HG02840 (cell line): ENCODE results near the gene MZT2A.
A peak's percentile ranks its signal among the peaks of the same experiment; 100 is the strongest.
"Not testable (repeated sequence)": the region's sequence is repeated elsewhere in the genome, so short reads cannot be mapped to it uniquely, and the experiment has no call there.

Experiments used
- ATAC-seq: cut with Tn5 transposase; IDR thresholded peaks from one replicate; pipeline ENCODE4 v1.9.1; 2021; ENCODE audit warnings: mild to moderate bottlenecking, moderate library complexity, moderate number of reproducible peaks; ENCODE audit not compliant: unreplicated experiment, low FRiP score

Gene MZT2A

GRCh38 chr2:131492015-131492417 lies at the start of gene MZT2A:
Gene MZT2A (minus strand): TSS chr2:131492397. CDS start chr2:131492376, 21 bp downstream.
- ATAC-seq: peak; percentile 4

GRCh38 chr2:131538856-131539255 lies 46.7 kb upstream of the MZT2A start:
- not testable (repeated sequence) for ATAC-seq

- ATAC-seq: not testable (repeated sequence)
Measured at GRCh38 chr2:131536841-131537240, 44.6 kb upstream of the MZT2A start.

GRCh38 chr2:131535951-131536826 lies 44.0 kb upstream of the MZT2A start:
- ATAC-seq: not testable (repeated sequence)

- no peak for ATAC-seq
Measured at GRCh38 chr2:131535526-131535925, 43.3 kb upstream of the MZT2A start.

- not testable (repeated sequence) for ATAC-seq
Measured at GRCh38 chr2:131534965-131535364, 42.8 kb upstream of the MZT2A start.

GRCh38 chr2:131534317-131534672 lies 42.1 kb upstream of the MZT2A start:
- not testable (repeated sequence) for ATAC-seq

GRCh38 chr2:131533609-131534316 lies 41.6 kb upstream of the MZT2A start:
- ATAC-seq: not testable (repeated sequence)

GRCh38 chr2:131532723-131533608 lies 40.8 kb upstream of the MZT2A start:
- ATAC-seq: not testable (repeated sequence)

GRCh38 chr2:131531547-131532185 lies 39.5 kb upstream of the MZT2A start:
- ATAC-seq: not testable (repeated sequence)

- not testable (repeated sequence) for ATAC-seq
Measured at GRCh38 chr2:131530626-131531344, 38.6 kb upstream of the MZT2A start.

GRCh38 chr2:131529864-131530445 lies 37.8 kb upstream of the MZT2A start:
- peak; percentile 3 for ATAC-seq

- ATAC-seq: peak; percentile 39
Measured at GRCh38 chr2:131528981-131529863, 37.0 kb upstream of the MZT2A start.

GRCh38 chr2:131527131-131528001 lies 35.2 kb upstream of the MZT2A start, which contains the start of gene CCDC74A:
Gene CCDC74A (plus strand): TSS chr2:131527888. CDS start chr2:131527971, 83 bp downstream.
- ATAC-seq: peak; percentile 84

- ATAC-seq: not testable (repeated sequence)
Measured at GRCh38 chr2:131525256-131525655, 33.1 kb upstream of the MZT2A start.

GRCh38 chr2:131521961-131522781 lies 30.0 kb upstream of the MZT2A start:
- no peak for ATAC-seq
